Heart right ventricle (tissue), 16 donors: ENCODE measurements around the gene IL4. TPM values are rescaled to one million over a fixed set of nuclear protein-coding genes. Genes with fewer than 3 reads are reported as not detected.

ENCODE experiments used
- ATAC-seq, 8 donors: fragments of 200-7000 bp; cut with Tn5 transposase; one replicate each; pipeline ENCODE4 v1.9.1; 2020; ENCODE audit warnings: mild to moderate bottlenecking in 8 of 8, moderate library complexity in 8 of 8, moderate number of reproducible peaks in 1 of 8
- DNase-seq, 2 donors: peaks; one replicate each; pipeline ENCODE4 v3.0.0-alpha.2; 2020
- H3K27ac ChIP-seq, 10 donors: fragments of 200-600 bp; sonication (generic) in 2 of 10; one replicate each; pipeline versions ENCODE4 v1.5.0 to v1.8.0; 2020 to 2022; ENCODE audit warnings: mild to moderate bottlenecking in 3 of 10
- H3K27me3 ChIP-seq, 7 donors: fragments of 200-600 bp; one replicate each; pipeline ENCODE4 v1.8.0; 2021 to 2022; ENCODE audit warnings: mild to moderate bottlenecking in 2 of 7
- H3K36me3 ChIP-seq, 9 donors: fragments of 200-600 bp; sonication (generic) in 1 of 9; one replicate each; pipeline versions ENCODE4 v1.5.0 to v1.8.0; 2020 to 2022; ENCODE audit warnings: mild to moderate bottlenecking in 2 of 9
- H3K4me1 ChIP-seq, 9 donors: fragments of 200-600 bp; sonication (generic) in 1 of 9; one replicate each; pipeline versions ENCODE4 v1.5.0 to v1.8.0; 2020 to 2022; ENCODE audit warnings: mild to moderate bottlenecking in 4 of 9
- H3K4me3 ChIP-seq, 10 donors: fragments of 200-600 bp; sonication (generic) in 2 of 10; one replicate each; pipeline versions ENCODE4 v1.5.0 to v1.8.0; 2020 to 2022; ENCODE audit warnings: mild to moderate bottlenecking in 7 of 10, moderate library complexity in 2 of 10
- H3K9me3 ChIP-seq, 11 donors: fragments of 200-600 bp in 10 of 11; sonication (generic) in 2 of 11; one replicate each; pipeline versions ENCODE4 v1.5.0 to v1.8.0; 2013 to 2022; ENCODE audit warnings: mild to moderate bottlenecking in 2 of 11, control low read depth in 1 of 11, moderate library complexity in 1 of 11
- WGBS, 2 donors: extraction: QIAGEN DNeasy Blood & Tissue Kit; methylation state at CpG; one replicate each; pipeline ENCODE4 v1.1.7; 2013; ENCODE audit warnings: inconsistent platforms in 1 of 2; 5-methylcytosine and 5-hydroxymethylcytosine counted together
- intact Hi-C, 10 donors: fragments of 100-400 bp; cut with DNase I; formaldehyde crosslinking; loops; one replicate each; pipeline versions ENCODE4 v1.11.1 to v1.14.2; 2022
- polyA plus RNA-seq, 2 donors: library from polyadenylated mRNA; stranded (reverse); fragments of 200-250 nt; gene quantifications; one replicate each; pipeline ENCODE4 v1.2.3, GENCODE V29; 2013
- total RNA-seq, 10 donors: library from RNA; stranded (reverse); fragmentation: NEBNext Ultra II Directional in 3 of 10; extraction: Animal tissue kit (Norgen Biotek cat#: 25700) in 3 of 10; gene quantifications; one replicate each; pipeline versions ENCODE4 v1.2.1 to v1.2.4, GENCODE V29; 2021 to 2023
- TF ChIP-seq, protein P1 (sequence below), 9 donors: fragments of 200-600 bp; sonication (generic) in 2 of 9; IDR thresholded peaks; one replicate each; pipeline versions ENCODE4 v1.5.0 to v1.8.0; 2021 to 2022; ENCODE audit warnings: antibody characterized with exemption in 9 of 9, mild to moderate bottlenecking in 5 of 9, moderate library complexity in 1 of 9
- donor health status: Arrhythmogenic right ventricular cardiomyopathy.
- donor health status: ischemic (EF 13 %, LVEDD 7.1; RV severe dilation, severe dysfunction).
- donor health status: healthy with polysubstance abuse.
- donor health status: DM: no; HTN: yes; CAD: no.
- donor health status: DM: no; HTN: no; CAD: no.
- donor health status: ischemic (EF 25% LVEDD 6.9; RV normal size, moderate dysfunction).
- donor health status: ischemic (EF 25% LVEDD 5.7; RV mildly dilated, moderate dysfunction).
- donor health status: healthy.
- donor health status: DM: yes; HTN: yes; CAD: no.
- donor health status: Ischemic cardiomyopathy.
- donor health status: ischemic (EF 35%, LVEDD 5.7; RV mildly dilated, moderate dysfunction).
- donor health status: nonischemic (EF 11% LVEDD 7.7; RV severe dilation, severe dysfunction).
- donor health status: DM: yes; HTN: yes; CAD: no.
- donor health status: PGD.
- donor health status: ischemic (EF 29% LVEDD 5.4; RV normal size, mild dysfunction).
- donor health status: nonischemic (EF 23%, LVEDD 6.1; RV moderate dilation, normal function).

The IL4 gene
- total and polyA plus RNA-seq, 12 donors = not detected

GRCh38 chr5:132665574-132666080, 8.2 kb upstream of the IL4 start:
- H3K27ac ChIP-seq = no peak overlapping the region
- H3K36me3 ChIP-seq = no peaks in the 10 kb centered on the region
- TF ChIP-seq, protein P1, sequence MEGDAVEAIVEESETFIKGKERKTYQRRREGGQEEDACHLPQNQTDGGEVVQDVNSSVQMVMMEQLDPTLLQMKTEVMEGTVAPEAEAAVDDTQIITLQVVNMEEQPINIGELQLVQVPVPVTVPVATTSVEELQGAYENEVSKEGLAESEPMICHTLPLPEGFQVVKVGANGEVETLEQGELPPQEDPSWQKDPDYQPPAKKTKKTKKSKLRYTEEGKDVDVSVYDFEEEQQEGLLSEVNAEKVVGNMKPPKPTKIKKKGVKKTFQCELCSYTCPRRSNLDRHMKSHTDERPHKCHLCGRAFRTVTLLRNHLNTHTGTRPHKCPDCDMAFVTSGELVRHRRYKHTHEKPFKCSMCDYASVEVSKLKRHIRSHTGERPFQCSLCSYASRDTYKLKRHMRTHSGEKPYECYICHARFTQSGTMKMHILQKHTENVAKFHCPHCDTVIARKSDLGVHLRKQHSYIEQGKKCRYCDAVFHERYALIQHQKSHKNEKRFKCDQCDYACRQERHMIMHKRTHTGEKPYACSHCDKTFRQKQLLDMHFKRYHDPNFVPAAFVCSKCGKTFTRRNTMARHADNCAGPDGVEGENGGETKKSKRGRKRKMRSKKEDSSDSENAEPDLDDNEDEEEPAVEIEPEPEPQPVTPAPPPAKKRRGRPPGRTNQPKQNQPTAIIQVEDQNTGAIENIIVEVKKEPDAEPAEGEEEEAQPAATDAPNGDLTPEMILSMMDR (IDR thresholded peaks at IDR 0.05) = no peak
- peaks cover 0 to 9% (median 0%) of the 10 kb centered on the region in 7 donors for H3K27me3 ChIP-seq
- 84 to 85% methylated on average over 21 of the region's 21 CpGs for WGBS, 2 donors
- ATAC-seq (no peak), DNase-seq (no peak)
- H3K4me3 ChIP-seq = no peak overlapping the region
- peaks cover 0 to 11% (median 0%) of the 10 kb centered on the region in 9 donors for H3K4me1 ChIP-seq
- H3K9me3 ChIP-seq = no peaks in the 10 kb centered on the region
- intact Hi-C loops = no loop called here

- peaks cover 0 to 11% (median 0%) of the 10 kb centered on the region in 9 donors for H3K4me1 ChIP-seq
- 80 to 82% methylated on average over 16 of the region's 16 CpGs for WGBS, 2 donors
- no peaks in the 10 kb centered on the region for H3K36me3 ChIP-seq
- TF ChIP-seq, protein P1 (IDR thresholded peaks at IDR 0.05) = no peak
- ATAC-seq (no peak), DNase-seq (no peak)
- intact Hi-C loops = no loop called here
- no peaks in the 10 kb centered on the region for H3K9me3 ChIP-seq
- H3K27me3 ChIP-seq = peaks cover 0 to 9% (median 0%) of the 10 kb centered on the region in 7 donors
- H3K27ac ChIP-seq = no peak overlapping the region
- H3K4me3 ChIP-seq = no peak overlapping the region
Observed at GRCh38 chr5:132666310-132667123, 7.3 kb upstream of the IL4 start.

- no peaks in the 10 kb centered on the region for H3K9me3 ChIP-seq
- ATAC-seq = no peak
- TF ChIP-seq, protein P1 (IDR thresholded peaks at IDR 0.05) = no peak
- WGBS, 2 donors = 87 to 93% methylated on average over 10 of the region's 10 CpGs
- peaks cover 0 to 9% (median 0%) of the 10 kb centered on the region in 7 donors for H3K27me3 ChIP-seq
- H3K4me1 ChIP-seq = peaks cover 0 to 11% (median 0%) of the 10 kb centered on the region in 9 donors
- no peak for DNase-seq
- no peak overlapping the region for H3K4me3 ChIP-seq
- intact Hi-C loops = no loop called here
- H3K27ac ChIP-seq = no peak overlapping the region
- H3K36me3 ChIP-seq = no peaks in the 10 kb centered on the region
Observed at GRCh38 chr5:132667309-132667708, 6.5 kb upstream of the IL4 start.

GRCh38 chr5:132667761-132668705, 5.8 kb upstream of the IL4 start:
- DNase-seq (no peak), ATAC-seq (no peak)
- TF ChIP-seq, protein P1 (IDR thresholded peaks at IDR 0.05) = no peak
- no peak overlapping the region for H3K27ac ChIP-seq
- H3K36me3 ChIP-seq = no peaks in the 10 kb centered on the region
- WGBS, 2 donors = 76 to 80% methylated on average over 22 of the region's 22 CpGs
- H3K27me3 ChIP-seq = peaks cover 0 to 9% (median 0%) of the 10 kb centered on the region in 7 donors
- H3K4me3 ChIP-seq = no peak overlapping the region
- H3K4me1 ChIP-seq = peaks cover 0 to 11% (median 0%) of the 10 kb centered on the region in 9 donors
- no peaks in the 10 kb centered on the region for H3K9me3 ChIP-seq
- intact Hi-C loops = no loop called here
